Stimulated activated naive CD4-positive, alpha-beta T cell treated with Interleukin-2 at 50 U/mL for 16 hours (primary cell): ENCODE measurements around the gene ANXA1.

Source experiments
- DNase-seq: peaks from one replicate; lab custom pipeline; 2025; lab: John Stamatoyannopoulos, UW

Gene ANXA1

GRCh38 chr9:73151653-73152542 lies at the start of gene ANXA1:
Gene ANXA1, plus strand, starts transcription at chr9:73151865. Its CDS starts 6,671 bp downstream, at chr9:73158536.
- DNase-seq = no peak

- DNase-seq = no peak
These were observed 47.3 kb upstream of the ANXA1 start for GRCh38 chr9:73104342-73104741.

- DNase-seq = no peak
These were observed 46.7 kb upstream of the ANXA1 start for GRCh38 chr9:73104921-73105320.

GRCh38 chr9:73107489-73108069 lies 44.1 kb upstream of the ANXA1 start:
- DNase-seq = peak; percentile 50

- no peak for DNase-seq
These were observed 37.6 kb upstream of the ANXA1 start for GRCh38 chr9:73114058-73114457.

- no peak for DNase-seq
These were observed 36.7 kb upstream of the ANXA1 start for GRCh38 chr9:73114958-73115357.

- no peak for DNase-seq
These were observed 35.6 kb upstream of the ANXA1 start for GRCh38 chr9:73116031-73116430.

- DNase-seq = no peak
These were observed 34.8 kb upstream of the ANXA1 start for GRCh38 chr9:73116880-73117279.

- DNase-seq = no peak
These were observed 33.4 kb upstream of the ANXA1 start for GRCh38 chr9:73118286-73118685.

- no peak for DNase-seq
These were observed 32.6 kb upstream of the ANXA1 start for GRCh38 chr9:73118898-73119554.

GRCh38 chr9:73121375-73121935 lies 30.2 kb upstream of the ANXA1 start:
- no peak for DNase-seq

- DNase-seq = no peak
These were observed 26.0 kb upstream of the ANXA1 start for GRCh38 chr9:73125651-73126050.

- no peak for DNase-seq
These were observed 21.6 kb upstream of the ANXA1 start for GRCh38 chr9:73129941-73130685.

GRCh38 chr9:73131461-73131860 lies 20.2 kb upstream of the ANXA1 start:
- DNase-seq = no peak

GRCh38 chr9:73132034-73132776 lies 19.5 kb upstream of the ANXA1 start:
- DNase-seq = peak; percentile 54

GRCh38 chr9:73133022-73133651 lies 18.5 kb upstream of the ANXA1 start:
- DNase-seq = no peak

GRCh38 chr9:73133921-73134407 lies 17.7 kb upstream of the ANXA1 start:
- no peak for DNase-seq

- no peak for DNase-seq
These were observed 16.3 kb upstream of the ANXA1 start for GRCh38 chr9:73135394-73135793.

GRCh38 chr9:73137286-73137899 lies 14.3 kb upstream of the ANXA1 start:
- DNase-seq = no peak

- no peak for DNase-seq
These were observed 13.8 kb upstream of the ANXA1 start for GRCh38 chr9:73137914-73138313.
